H9 (cell line): Measurements from ENCODE around the gene SFMBT2. TPM values are rescaled to one million over a fixed set of nuclear protein-coding genes. Genes with fewer than 3 reads are reported as not detected.

Source experiments
- DNase-seq: peaks from one replicate; pipeline ENCODE4 v3.0.0-alpha.2; 2017
- H2AFZ ChIP-seq: one replicate; pipeline ENCODE4 v1.6.1; 2013; ENCODE audit warnings: mild to moderate bottlenecking, low read length, control low read depth, moderate library complexity
- H2AK5ac ChIP-seq: 2 replicates; pipeline ENCODE4 v1.6.1; 2013; ENCODE audit warnings: low read length, control low read depth, mixed read lengths; ENCODE audit not compliant: insufficient read length
- H2BK120ac ChIP-seq: one replicate; pipeline ENCODE4 v1.6.1; 2013; ENCODE audit warnings: low read depth, mild to moderate bottlenecking, low read length, control low read depth, inconsistent platforms; ENCODE audit not compliant: poor library complexity, severe bottlenecking
- H2BK12ac ChIP-seq: 2 replicates; pipeline ENCODE4 v1.6.1; 2013; ENCODE audit warnings: low read length, control low read depth, mixed read lengths, low read depth; ENCODE audit not compliant: insufficient read length
- H2BK15ac ChIP-seq: 2 replicates; pipeline ENCODE4 v1.6.1; 2013; ENCODE audit warnings: low read depth, low read length, control low read depth
- H2BK20ac ChIP-seq: one replicate; pipeline ENCODE4 v1.6.1; 2013; ENCODE audit warnings: low read depth, mild to moderate bottlenecking, low read length, control low read depth, inconsistent platforms; ENCODE audit not compliant: poor library complexity, severe bottlenecking
- H2BK5ac ChIP-seq: 2 replicates; pipeline ENCODE4 v1.6.1; 2013; ENCODE audit warnings: low read length, control low read depth, mixed read lengths; ENCODE audit not compliant: insufficient read length
- H3K14ac ChIP-seq: 2 replicates; pipeline ENCODE4 v1.6.1; 2013; ENCODE audit warnings: low read length, control low read depth; ENCODE audit not compliant: insufficient read depth
- H3K18ac ChIP-seq: 2 replicates; pipeline ENCODE4 v1.6.1; 2013; ENCODE audit warnings: low read depth, mild to moderate bottlenecking, mixed read lengths, low read length, control low read depth; ENCODE audit not compliant: insufficient read length
- H3K23ac ChIP-seq: 2 replicates; pipeline ENCODE4 v1.6.1; 2013; ENCODE audit warnings: low read length, control low read depth, mixed read lengths, low read depth; ENCODE audit not compliant: insufficient read length
- H3K23me2 ChIP-seq: 2 replicates; pipeline ENCODE4 v1.6.1; 2013; ENCODE audit warnings: low read depth, mild to moderate bottlenecking, mixed read lengths, low read length, control low read depth; ENCODE audit not compliant: insufficient read length, poor library complexity, severe bottlenecking
- H3K27ac ChIP-seq: 2 replicates; pipeline ENCODE4 v1.5.1; 2013; ENCODE audit warnings: low read length, control low read depth, mixed read lengths, low read depth; ENCODE audit not compliant: insufficient read length
- H3K27me3 ChIP-seq: 2 replicates; pipeline ENCODE4 v1.6.1; 2013; ENCODE audit warnings: low read length, control low read depth, inconsistent platforms; ENCODE audit not compliant: insufficient read depth
- H3K4ac ChIP-seq: 2 replicates; pipeline ENCODE4 v1.6.1; 2013; ENCODE audit warnings: low read depth, mild to moderate bottlenecking, control low read depth, inconsistent platforms, low read length, moderate library complexity
- H3K4me1 ChIP-seq: 2 replicates; pipeline ENCODE4 v1.6.1; 2013; ENCODE audit warnings: low read length, control low read depth, inconsistent platforms; ENCODE audit not compliant: insufficient read depth
- H3K4me2 ChIP-seq: 2 replicates; pipeline ENCODE4 v1.6.1; 2013; ENCODE audit warnings: low read length, control low read depth, mixed read lengths; ENCODE audit not compliant: insufficient read length, insufficient read depth
- H3K56ac ChIP-seq: 2 replicates; pipeline ENCODE4 v1.6.1; 2013; ENCODE audit warnings: low read depth, mild to moderate bottlenecking, mixed read lengths, low read length, control low read depth; ENCODE audit not compliant: insufficient read length
- H3K79me1 ChIP-seq: 2 replicates; pipeline ENCODE4 v1.6.1; 2013; ENCODE audit warnings: low read depth, mild to moderate bottlenecking, moderate library complexity, low read length, control low read depth, inconsistent platforms; ENCODE audit not compliant: insufficient read depth, poor library complexity, severe bottlenecking
- H3K79me2 ChIP-seq: 2 replicates; pipeline ENCODE4 v1.6.1; 2013; ENCODE audit warnings: low read length, control low read depth, inconsistent platforms; ENCODE audit not compliant: insufficient read depth
- H3K9ac ChIP-seq: 2 replicates; pipeline ENCODE4 v1.6.1; 2013; ENCODE audit warnings: low read length, control low read depth, mixed read lengths; ENCODE audit not compliant: insufficient read length; ENCODE audit errors: extremely low read depth
- H3K9me3 ChIP-seq: one replicate; pipeline ENCODE4 v1.6.1; 2013; ENCODE audit warnings: low read depth, low read length, inconsistent platforms; ENCODE audit not compliant: control insufficient read depth
- H3T11ph ChIP-seq: one replicate; pipeline ENCODE4 v1.6.1; 2013; ENCODE audit warnings: mild to moderate bottlenecking, low read length, control low read depth, inconsistent platforms
- H4K20me1 ChIP-seq: one replicate; pipeline ENCODE4 v1.6.1; 2013; ENCODE audit not compliant: control insufficient read depth, insufficient read length, insufficient read depth
- H4K5ac ChIP-seq: 2 replicates; pipeline ENCODE4 v1.6.1; 2013; ENCODE audit warnings: low read depth, mild to moderate bottlenecking, mixed read lengths, low read length, control low read depth; ENCODE audit not compliant: insufficient read length
- H4K8ac ChIP-seq: replicated peaks from 2 replicates; pipeline ENCODE4 v1.6.1; 2013; ENCODE audit warnings: low read length, control low read depth, mixed read lengths, low read depth; ENCODE audit not compliant: insufficient read length
- H4K91ac ChIP-seq: 2 replicates; pipeline ENCODE4 v1.6.1; 2013; ENCODE audit warnings: low read depth, mild to moderate bottlenecking, moderate library complexity, mixed read lengths, low read length, control low read depth; ENCODE audit not compliant: insufficient read length
- H3K27ac Mint-ChIP-seq, 3 experiments: 2 replicates in 2 of 3; 3 replicates in 1 of 3; pipeline ENCODE4 v1.8.0; 2020 to 2021; ENCODE audit warnings: mixed read lengths in 3 of 3, mild to moderate bottlenecking in 1 of 3, moderate library complexity in 1 of 3
- H3K27me3 Mint-ChIP-seq: 2 replicates; pipeline ENCODE4 v1.8.0; 2021; ENCODE audit warnings: low read depth, mild to moderate bottlenecking, moderate library complexity, mixed read lengths
- H3K36me3 Mint-ChIP-seq, 3 experiments: 2 replicates in 2 of 3; 3 replicates in 1 of 3; pipeline ENCODE4 v1.8.0; 2020 to 2021; ENCODE audit warnings: low read depth in 3 of 3, mixed read lengths in 3 of 3; ENCODE audit not compliant: insufficient read depth in 1 of 3
- H3K4me1 Mint-ChIP-seq, 2 experiments: 2 replicates each; pipeline ENCODE4 v1.8.0; 2020; ENCODE audit warnings: mixed read lengths in 2 of 2
- H3K4me3 Mint-ChIP-seq, 2 experiments: 2 replicates in 1 of 2; 3 replicates in 1 of 2; pipeline ENCODE4 v1.8.0; 2020 to 2021; ENCODE audit warnings: mild to moderate bottlenecking in 2 of 2, mixed read lengths in 2 of 2, moderate library complexity in 1 of 2
- H3K9me3 Mint-ChIP-seq, 2 experiments: 2 replicates in 1 of 2; 3 replicates in 1 of 2; pipeline ENCODE4 v1.8.0; 2020; ENCODE audit warnings: mild to moderate bottlenecking in 2 of 2, mixed read lengths in 2 of 2, moderate library complexity in 1 of 2
- CTCF ChIP-seq: fragments of 200-600 bp; sonication (generic); conservative IDR thresholded peaks from 3 replicates; pipeline ENCODE4 v1.8.0; 2021; ENCODE audit warnings: antibody characterized with exemption, mild to moderate bottlenecking
- total RNA-seq: library from RNA; stranded (reverse); gene quantifications from 2 replicates; pipeline ENCODE4 v1.2.1, GENCODE V29; 2021

The SFMBT2 gene
- total RNA-seq, 1 experiment from 2014 or later: 5.3 TPM

- Histone ChIP-seq H3K14ac (no peak overlapping the region), H3T11ph (no peak overlapping the region), H2BK12ac (no peak overlapping the region), H2BK15ac (no peak overlapping the region), H2BK20ac (no peak overlapping the region), H2BK120ac (no peak overlapping the region), H3K23ac (no peak overlapping the region), H2BK5ac (no peak overlapping the region), H3K9me3 (no peaks in the 10 kb centered on the region), H3K56ac (no peak overlapping the region), H2AFZ (no peak overlapping the region), H4K91ac (no peak overlapping the region), H3K79me1 (no peaks in the 10 kb centered on the region), H3K9ac (no peak overlapping the region), H3K23me2 (no peaks in the 10 kb centered on the region), H3K4me2 (no peak overlapping the region), H4K20me1 (no peaks in the 10 kb centered on the region), H3K27me3 (no peaks in the 10 kb centered on the region), H3K4me1 (no peaks in the 10 kb centered on the region), H3K4ac (no peak overlapping the region), H4K5ac (no peak overlapping the region), H4K8ac (no peak overlapping the region), H3K79me2 (no peaks in the 10 kb centered on the region; the same call in 1 of the 2 replicates), H3K27ac (no peak overlapping the region), H3K18ac (no peak overlapping the region), H2AK5ac (no peak overlapping the region)
- no peak for TF ChIP-seq CTCF
- no peaks in the 10 kb centered on the region for H3K27me3 Mint-ChIP-seq
- peaks cover 0 to 6% of the 10 kb centered on the region in 2 experiments; a peak in 3 of 5 replicates for H3K9me3 Mint-ChIP-seq
- DNase-seq: no peak
- peak overlapping the region in 1 of 3 experiments; percentile 54; a peak in 2 of 7 replicates for H3K27ac Mint-ChIP-seq
- H3K4me3 Mint-ChIP-seq: no peak overlapping the region
- H3K4me1 Mint-ChIP-seq: peaks cover 3 to 10% of the 10 kb centered on the region in 2 experiments; a peak in 2 of 4 replicates
- H3K36me3 Mint-ChIP-seq: peaks cover 2 to 6% (median 6%) of the 10 kb centered on the region in 3 experiments; a peak in 6 of 7 replicates
These were observed 91.2 kb downstream of the SFMBT2 start for GRCh38 chr10:7319632-7320031.
